Trophoblast cell (in vitro differentiated cells and primary cell): Measurements from ENCODE around the gene MACROD2.

Experiments used
- DNase-seq, 2 donors: peaks; one replicate each; pipeline ENCODE4 v3.0.0-alpha.2; 2016
- H2AFZ ChIP-seq: 2 replicates; pipeline ENCODE4 v1.6.1; 2013; ENCODE audit warnings: low read length, moderate library complexity, mild to moderate bottlenecking; ENCODE audit not compliant: insufficient read depth, poor library complexity
- H2AK5ac ChIP-seq: 2 replicates; pipeline ENCODE4 v1.6.1; 2013; ENCODE audit warnings: mild to moderate bottlenecking, low read length
- H2BK120ac ChIP-seq: 2 replicates; pipeline ENCODE4 v1.6.1; 2013; ENCODE audit warnings: low read length, mild to moderate bottlenecking, moderate library complexity; ENCODE audit not compliant: insufficient read depth, poor library complexity
- H2BK12ac ChIP-seq: 2 replicates; pipeline ENCODE4 v1.6.1; 2013; ENCODE audit warnings: mild to moderate bottlenecking, low read length, moderate library complexity
- H2BK5ac ChIP-seq: 2 replicates; pipeline ENCODE4 v1.6.1; 2013; ENCODE audit warnings: low read length, low read depth, moderate library complexity, mild to moderate bottlenecking; ENCODE audit not compliant: poor library complexity
- H3K14ac ChIP-seq: 2 replicates; pipeline ENCODE4 v1.6.1; 2013; ENCODE audit warnings: mild to moderate bottlenecking, low read length
- H3K18ac ChIP-seq: 2 replicates; pipeline ENCODE4 v1.6.1; 2013; ENCODE audit warnings: mild to moderate bottlenecking, low read length
- H3K23ac ChIP-seq: 2 replicates; pipeline ENCODE4 v1.6.1; 2013; ENCODE audit warnings: low read length
- H3K27ac ChIP-seq: 2 replicates; pipeline ENCODE4 v1.5.1; 2013; ENCODE audit warnings: low read depth, mild to moderate bottlenecking, inconsistent platforms, low read length, moderate library complexity
- H3K27me3 ChIP-seq: 2 replicates; pipeline ENCODE4 v1.6.1; 2013; ENCODE audit warnings: inconsistent platforms, mild to moderate bottlenecking, low read length, moderate library complexity; ENCODE audit not compliant: insufficient read depth
- H3K36me3 ChIP-seq, 2 experiments: 1 replicate in 1 of 2; 2 replicates in 1 of 2; pipeline ENCODE4 v1.6.1; 2013; ENCODE audit warnings: low read length in 2 of 2, mild to moderate bottlenecking in 2 of 2, moderate library complexity in 1 of 2; ENCODE audit not compliant: insufficient read depth in 2 of 2, control insufficient read depth in 1 of 2
- H3K4ac ChIP-seq: 2 replicates; pipeline ENCODE4 v1.6.1; 2013; ENCODE audit warnings: low read depth, mild to moderate bottlenecking, low read length, moderate library complexity
- H3K4me1 ChIP-seq, 2 experiments: 1 replicate in 1 of 2; 2 replicates in 1 of 2; pipeline ENCODE4 v1.6.1; 2013; ENCODE audit warnings: low read length in 2 of 2, mild to moderate bottlenecking in 2 of 2, moderate library complexity in 1 of 2; ENCODE audit not compliant: insufficient read depth in 2 of 2, control insufficient read depth in 1 of 2
- H3K4me2 ChIP-seq: 2 replicates; pipeline ENCODE4 v1.6.1; 2013; ENCODE audit warnings: inconsistent platforms, mild to moderate bottlenecking, low read length, moderate library complexity
- H3K4me3 ChIP-seq: 2 replicates; pipeline ENCODE4 v1.5.1; 2013; ENCODE audit warnings: mild to moderate bottlenecking, low read depth, low read length, inconsistent platforms
- H3K79me1 ChIP-seq: one replicate; pipeline ENCODE4 v1.6.1; 2013; ENCODE audit warnings: low read length
- H3K79me2 ChIP-seq: 2 replicates; pipeline ENCODE4 v1.6.1; 2013; ENCODE audit warnings: low read length, mild to moderate bottlenecking; ENCODE audit not compliant: control insufficient read depth, insufficient read depth, poor library complexity
- H3K9ac ChIP-seq: 2 replicates; pipeline ENCODE4 v1.6.1; 2013; ENCODE audit warnings: mild to moderate bottlenecking, low read length
- H3K9me3 ChIP-seq: 2 replicates; pipeline ENCODE4 v1.6.1; 2013; ENCODE audit warnings: low read depth, mild to moderate bottlenecking, control low read depth, inconsistent platforms, low read length; ENCODE audit not compliant: insufficient read depth
- H4K12ac ChIP-seq: 2 replicates; pipeline ENCODE4 v1.6.1; 2013; ENCODE audit warnings: low read depth, mild to moderate bottlenecking, low read length, moderate library complexity
- H4K8ac ChIP-seq: 2 replicates; pipeline ENCODE4 v1.6.1; 2013; ENCODE audit warnings: low read depth, mild to moderate bottlenecking, low read length, moderate library complexity
- H4K91ac ChIP-seq: one replicate; pipeline ENCODE4 v1.6.1; 2013; ENCODE audit warnings: low read depth, mild to moderate bottlenecking, low read length, moderate library complexity
- WGBS: extraction: QIAGEN DNeasy Blood & Tissue Kit; methylation state at CpG from one replicate; pipeline ENCODE4 v1.1.7; 2013; ENCODE audit warnings: missing lambda C conversion rate; ENCODE audit not compliant: insufficient read length, insufficient coverage; ENCODE audit errors: extremely low coverage; 5-methylcytosine and 5-hydroxymethylcytosine counted together

MACROD2 gene

GRCh38 chr20:14561741-14562221, 566.5 kb downstream of the MACROD2 start:
- Histone ChIP-seq H4K8ac (no peak overlapping the region), H3K9me3 (no peaks in the 10 kb centered on the region), H3K14ac (no peak overlapping the region), H3K4me2 (no peak overlapping the region), H2BK12ac (no peak overlapping the region), H3K27ac (no peak overlapping the region), H4K12ac (no peak overlapping the region), H3K4me3 (no peak overlapping the region), H3K23ac (no peak overlapping the region), H2AK5ac (no peak overlapping the region), H2BK5ac (no peak overlapping the region), H3K4me1 (no peaks in the 10 kb centered on the region), H3K9ac (no peak overlapping the region), H3K36me3 (no peaks in the 10 kb centered on the region), H3K27me3 (no peaks in the 10 kb centered on the region), H4K91ac (no peak overlapping the region), H3K79me1 (no peaks in the 10 kb centered on the region), H3K79me2 (no peaks in the 10 kb centered on the region), H2BK120ac (no peak overlapping the region), H2AFZ (no peak overlapping the region), H3K4ac (no peak overlapping the region), H3K18ac (no peak overlapping the region)
- peak in 1 of 2 donors; percentile 36 for DNase-seq
- no CpG with 5 or more reads among the region's 6 CpGs for WGBS

- Histone ChIP-seq H3K14ac (no peak overlapping the region), H4K91ac (no peak overlapping the region), H3K9me3 (no peaks in the 10 kb centered on the region)
Observed at GRCh38 chr20:14562981-14563380, 567.7 kb downstream of the MACROD2 start.

GRCh38 chr20:14566505-14566904, 571.2 kb downstream of the MACROD2 start:
- Histone ChIP-seq H3K4me2 (no peak overlapping the region), H2AK5ac (no peak overlapping the region), H3K4me1 (no peaks in the 10 kb centered on the region), H3K4me3 (no peak overlapping the region), H3K14ac (no peak overlapping the region), H3K27me3 (no peaks in the 10 kb centered on the region), H2AFZ (no peak overlapping the region), H2BK5ac (no peak overlapping the region), H3K79me1 (no peaks in the 10 kb centered on the region), H3K4ac (no peak overlapping the region), H3K79me2 (no peaks in the 10 kb centered on the region), H3K9me3 (no peaks in the 10 kb centered on the region), H3K23ac (no peak overlapping the region), H2BK12ac (no peak overlapping the region), H3K27ac (no peak overlapping the region), H3K9ac (no peak overlapping the region), H3K36me3 (no peaks in the 10 kb centered on the region), H4K91ac (no peak overlapping the region), H4K8ac (no peak overlapping the region), H4K12ac (no peak overlapping the region), H3K18ac (no peak overlapping the region), H2BK120ac (no peak overlapping the region)
- no CpG with 5 or more reads among the region's 2 CpGs for WGBS
- DNase-seq = no peak

More at GRCh38 chr20:14562981-14563380, 567.7 kb downstream of the MACROD2 start:
- Histone ChIP-seq H2BK120ac (no peak overlapping the region), H4K8ac (no peak overlapping the region), H2BK5ac (no peak overlapping the region), H4K12ac (no peak overlapping the region), H3K4me1 (no peaks in the 10 kb centered on the region), H3K36me3 (no peaks in the 10 kb centered on the region), H3K4me2 (no peak overlapping the region), H2BK12ac (no peak overlapping the region), H3K4me3 (no peak overlapping the region), H3K27ac (no peak overlapping the region), H2AK5ac (no peak overlapping the region), H3K79me2 (no peaks in the 10 kb centered on the region), H3K79me1 (no peaks in the 10 kb centered on the region), H3K9ac (no peak overlapping the region), H3K18ac (no peak overlapping the region), H3K27me3 (no peaks in the 10 kb centered on the region), H3K4ac (no peak overlapping the region), H2AFZ (no peak overlapping the region), H3K23ac (no peak overlapping the region)
- no peak for DNase-seq
- no CpG with 5 or more reads among the region's 2 CpGs for WGBS

GRCh38 chr20:14568225-14568624, 572.9 kb downstream of the MACROD2 start:
- no peak overlapping the region for H2BK12ac ChIP-seq
- no peak overlapping the region for H2BK5ac ChIP-seq
- H3K9me3 ChIP-seq = no peaks in the 10 kb centered on the region
- H3K4me3 ChIP-seq = no peak overlapping the region
- no peak overlapping the region for H3K18ac ChIP-seq
- H4K8ac ChIP-seq = no peak overlapping the region
- no peak overlapping the region for H4K91ac ChIP-seq
- H3K79me1 ChIP-seq = no peaks in the 10 kb centered on the region
- H2BK120ac ChIP-seq = no peak overlapping the region
- H3K4me2 ChIP-seq = no peak overlapping the region
- WGBS = no CpG with 5 or more reads among the region's 3 CpGs
- no peaks in the 10 kb centered on the region for H3K4me1 ChIP-seq
- DNase-seq = no peak
- no peak overlapping the region for H3K4ac ChIP-seq
- no peaks in the 10 kb centered on the region for H3K27me3 ChIP-seq
- H3K14ac ChIP-seq = no peak overlapping the region
- H2AFZ ChIP-seq = no peak overlapping the region
- no peak overlapping the region for H3K9ac ChIP-seq
- H4K12ac ChIP-seq = no peak overlapping the region
- no peak overlapping the region for H2AK5ac ChIP-seq
- no peak overlapping the region for H3K23ac ChIP-seq
- no peak overlapping the region for H3K27ac ChIP-seq
- no peaks in the 10 kb centered on the region for H3K36me3 ChIP-seq
- H3K79me2 ChIP-seq = no peaks in the 10 kb centered on the region
